Fibroblast of skin of scalp (primary cell): Measurements from ENCODE around the gene LSR.
A peak's percentile ranks its signal among the peaks of the same experiment; 100 is the strongest.

Source experiments
- DNase-seq: peaks from one replicate; pipeline ENCODE4 v3.0.0-alpha.2; 2013

The LSR gene

GRCh38 chr19:35247526-35248309 lies 1.1 kb upstream of the LSR start:
- no peak for DNase-seq

DNA sequence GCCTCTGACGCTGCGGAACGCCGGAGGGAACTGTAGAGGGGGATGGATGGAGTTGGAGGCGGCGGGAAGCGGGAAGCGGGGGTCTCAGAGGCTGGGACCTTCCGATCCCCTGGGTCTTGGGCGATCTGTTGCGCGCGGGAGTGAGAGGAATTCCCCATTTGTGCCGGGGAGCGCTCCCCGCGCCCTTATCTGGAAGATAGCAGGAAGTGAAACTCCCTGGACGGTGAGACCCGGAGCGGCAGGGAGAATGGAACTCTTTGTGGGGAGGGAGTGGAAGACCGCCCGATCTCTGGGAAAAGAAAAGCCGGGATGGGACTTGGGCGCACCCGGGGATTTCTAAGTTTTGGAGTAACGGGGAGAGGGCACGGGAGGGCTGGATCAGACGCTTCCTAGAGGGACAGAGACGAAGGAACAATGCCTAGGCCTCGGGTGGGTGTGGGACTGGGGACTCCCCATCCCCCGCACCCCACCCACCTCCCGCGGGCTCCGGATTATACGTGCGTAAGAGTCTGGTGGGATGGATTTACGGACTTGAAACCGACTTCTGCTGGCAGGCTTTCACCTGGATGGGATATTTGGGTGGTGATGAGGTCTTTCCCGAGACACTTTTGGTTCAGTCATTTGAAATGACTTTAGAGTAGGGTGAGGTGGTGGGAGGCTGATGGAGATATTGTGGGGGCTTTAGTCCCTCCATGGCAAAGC lies 495 bp downstream of the LSR start:
- DNase-seq, result no peak

DNA sequence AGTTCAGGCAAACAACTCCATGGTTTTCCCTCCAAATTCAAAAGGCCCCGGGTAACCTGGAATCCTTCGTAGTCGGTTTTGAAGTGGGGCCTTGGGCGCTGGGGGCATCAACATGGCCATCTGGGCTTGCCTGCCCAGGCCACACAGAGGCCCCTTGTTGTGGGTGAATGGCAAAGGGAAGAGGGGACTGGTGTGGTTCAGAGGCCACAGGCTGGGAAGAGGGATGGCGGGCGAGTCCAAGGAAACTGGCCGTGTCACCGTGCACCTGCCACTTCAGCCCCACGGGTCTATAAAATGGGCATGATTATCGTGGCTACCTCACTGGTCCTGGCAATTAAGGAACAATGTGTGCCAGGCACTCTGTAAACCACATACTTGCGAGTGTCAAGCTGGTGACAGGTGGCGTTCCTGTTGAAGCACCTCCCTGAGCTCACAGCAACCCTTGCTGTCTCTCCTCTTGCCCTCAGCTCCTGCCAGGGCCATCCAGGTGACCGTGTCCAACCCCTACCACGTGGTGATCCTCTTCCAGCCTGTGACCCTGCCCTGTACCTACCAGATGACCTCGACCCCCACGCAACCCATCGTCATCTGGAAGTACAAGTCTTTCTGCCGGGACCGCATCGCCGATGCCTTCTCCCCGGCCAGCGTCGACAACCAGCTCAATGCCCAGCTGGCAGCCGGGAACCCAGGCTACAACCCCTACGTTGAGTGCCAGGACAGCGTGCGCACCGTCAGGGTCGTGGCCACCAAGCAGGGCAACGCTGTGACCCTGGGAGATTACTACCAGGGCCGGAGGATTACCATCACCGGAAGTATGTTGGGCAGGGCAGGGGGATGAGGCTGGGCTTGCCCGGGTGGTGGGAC lies 1.3 kb downstream of the LSR start:
- DNase-seq, result no peak

- DNase-seq, result no peak
Measured at GRCh38 chr19:35251456-35251855, 2.7 kb downstream of the LSR start.

DNA sequence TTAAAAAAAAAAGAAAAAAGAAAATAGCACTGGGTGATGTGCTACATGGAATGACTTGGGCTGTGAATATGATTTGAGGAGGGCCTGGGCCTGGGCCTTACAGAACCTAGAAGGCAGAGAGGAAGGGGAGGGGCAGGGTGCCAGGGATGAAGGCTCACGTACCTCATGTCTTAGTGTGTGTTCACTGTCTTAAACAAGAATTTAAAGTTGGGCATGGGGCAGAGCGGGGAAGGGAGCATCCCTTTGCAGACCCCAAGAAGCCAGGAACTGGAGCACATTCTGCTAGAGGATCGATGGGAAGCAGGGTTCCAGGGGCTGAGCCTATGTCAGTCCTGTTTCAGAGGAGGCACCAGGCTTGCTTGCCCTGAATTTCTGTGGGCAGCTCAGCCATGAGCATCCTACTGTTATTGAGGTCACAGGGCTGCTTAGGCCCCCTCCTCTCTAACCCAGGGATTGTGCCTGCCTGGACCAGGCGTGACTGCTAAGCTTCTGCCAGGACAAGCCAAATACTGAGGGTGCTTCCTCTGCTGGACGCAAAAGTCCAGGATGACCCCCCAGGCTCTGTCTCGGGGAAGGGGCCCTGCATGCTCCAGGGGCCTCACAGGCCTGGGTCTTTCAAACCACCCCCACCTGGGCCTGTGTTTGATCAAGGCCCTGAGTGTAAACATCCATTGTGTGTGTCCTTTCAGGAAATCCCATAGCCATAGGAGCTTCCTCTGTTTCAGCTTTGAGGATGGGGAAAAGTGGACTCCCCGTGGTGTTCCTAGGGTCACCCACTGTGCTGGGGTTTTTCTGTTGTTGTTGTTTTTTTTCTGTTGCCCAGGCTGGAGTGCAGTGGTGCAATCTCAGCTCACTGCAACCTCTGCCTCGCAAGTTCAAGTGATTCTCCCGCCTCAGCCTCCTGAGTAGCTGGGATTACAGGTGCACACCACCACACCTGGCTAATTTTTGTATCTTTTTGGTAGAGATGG lies 4.8 kb downstream of the LSR start:
- DNase-seq, result no peak

DNA sequence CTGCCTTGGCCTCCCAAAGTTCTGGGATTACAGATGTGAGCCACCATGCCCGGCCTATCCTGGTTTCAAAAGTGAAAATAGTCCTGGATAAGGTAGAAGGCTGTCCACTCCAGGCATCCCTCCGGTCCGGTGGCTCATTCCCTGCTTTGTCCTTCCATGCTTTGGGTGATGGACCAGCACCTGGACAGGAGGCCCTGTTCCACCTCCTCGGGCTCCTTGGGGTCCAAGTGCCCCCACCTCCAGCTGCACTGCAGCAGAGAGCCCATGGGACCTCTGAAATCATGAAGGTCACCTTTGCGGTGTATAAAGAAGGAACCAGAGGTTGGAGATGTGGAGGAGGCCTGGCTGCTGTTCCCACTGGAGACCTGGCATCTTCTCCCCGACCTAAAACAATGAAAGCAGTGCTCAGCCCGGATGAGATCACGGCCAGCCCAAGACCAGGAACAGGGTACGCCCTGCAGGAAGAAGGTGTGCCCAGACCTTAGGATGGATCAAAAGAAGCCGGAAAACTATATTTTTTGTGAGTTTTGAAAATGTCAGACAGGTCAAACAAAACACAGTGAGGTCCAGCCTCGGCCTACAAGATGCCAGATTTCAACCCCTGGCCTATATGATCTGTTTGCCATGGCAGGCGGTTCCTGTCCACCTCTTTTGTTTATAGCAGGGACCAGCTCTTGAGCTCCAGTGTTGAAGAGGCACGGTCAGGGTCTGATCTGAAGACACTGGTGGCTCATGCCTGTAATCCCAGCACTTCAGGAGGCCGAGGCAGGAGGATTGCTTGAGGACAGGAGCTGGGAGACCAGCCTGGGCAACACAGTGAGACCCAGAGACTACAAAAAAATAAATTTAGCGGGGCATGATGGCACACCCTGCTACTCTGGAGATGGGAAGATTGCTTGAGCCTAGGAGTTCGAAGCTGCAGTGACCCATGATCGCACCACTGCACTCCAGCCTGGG lies 5.8 kb downstream of the LSR start:
- DNase-seq, result no peak

DNA sequence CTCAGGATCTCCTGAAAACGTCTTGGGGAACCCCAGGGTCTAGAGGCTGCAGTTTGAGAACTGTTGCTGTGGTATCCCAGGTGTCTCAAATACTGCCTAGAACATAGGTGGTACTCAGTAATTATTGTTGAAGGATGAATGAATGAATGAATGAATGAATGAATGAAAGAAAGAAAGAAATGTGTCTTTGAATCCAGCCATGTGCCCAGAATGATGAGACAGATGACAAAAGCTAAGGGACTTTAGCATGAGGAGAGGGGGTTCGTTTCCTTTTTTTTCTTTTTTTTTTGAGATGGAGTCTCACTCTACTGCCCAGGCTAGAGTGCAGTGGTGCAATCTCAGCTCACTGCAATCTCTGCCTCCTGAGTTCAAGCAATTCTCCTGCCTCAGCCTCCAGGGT lies 7.8 kb downstream of the LSR start:
- no peak for DNase-seq

GRCh38 chr19:35257113-35257461 lies 8.3 kb downstream of the LSR start:
- no peak for DNase-seq

DNA sequence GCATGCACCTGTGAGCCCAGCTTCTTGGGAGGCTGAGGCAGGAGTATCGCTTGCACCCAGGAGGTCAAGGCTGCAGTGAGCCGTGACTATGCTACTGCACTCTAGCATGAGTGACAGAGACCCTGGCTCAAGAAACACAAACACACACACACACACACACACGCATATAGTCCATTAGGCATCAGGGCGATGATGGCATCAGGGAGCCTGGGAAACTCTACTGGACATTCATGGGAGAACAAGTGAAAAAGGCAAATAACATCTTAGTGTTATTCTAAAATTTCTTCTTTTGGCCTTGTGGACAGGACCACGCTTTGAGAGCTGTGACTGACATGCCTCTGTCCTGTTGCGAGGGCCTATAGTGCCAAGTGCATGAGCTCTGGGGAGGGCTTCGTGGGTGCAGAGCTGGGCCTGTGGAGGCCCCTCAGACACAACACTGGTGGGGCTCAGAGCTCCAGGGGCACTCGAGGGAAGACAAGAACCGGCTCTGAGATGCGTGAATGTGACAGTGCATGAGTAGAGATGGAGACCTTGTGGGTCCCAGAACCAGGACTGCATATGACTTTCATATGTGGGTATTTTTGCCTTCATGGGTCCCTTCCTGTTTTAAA lies 12.0 kb downstream of the LSR start:
- DNase-seq, result no peak

DNA sequence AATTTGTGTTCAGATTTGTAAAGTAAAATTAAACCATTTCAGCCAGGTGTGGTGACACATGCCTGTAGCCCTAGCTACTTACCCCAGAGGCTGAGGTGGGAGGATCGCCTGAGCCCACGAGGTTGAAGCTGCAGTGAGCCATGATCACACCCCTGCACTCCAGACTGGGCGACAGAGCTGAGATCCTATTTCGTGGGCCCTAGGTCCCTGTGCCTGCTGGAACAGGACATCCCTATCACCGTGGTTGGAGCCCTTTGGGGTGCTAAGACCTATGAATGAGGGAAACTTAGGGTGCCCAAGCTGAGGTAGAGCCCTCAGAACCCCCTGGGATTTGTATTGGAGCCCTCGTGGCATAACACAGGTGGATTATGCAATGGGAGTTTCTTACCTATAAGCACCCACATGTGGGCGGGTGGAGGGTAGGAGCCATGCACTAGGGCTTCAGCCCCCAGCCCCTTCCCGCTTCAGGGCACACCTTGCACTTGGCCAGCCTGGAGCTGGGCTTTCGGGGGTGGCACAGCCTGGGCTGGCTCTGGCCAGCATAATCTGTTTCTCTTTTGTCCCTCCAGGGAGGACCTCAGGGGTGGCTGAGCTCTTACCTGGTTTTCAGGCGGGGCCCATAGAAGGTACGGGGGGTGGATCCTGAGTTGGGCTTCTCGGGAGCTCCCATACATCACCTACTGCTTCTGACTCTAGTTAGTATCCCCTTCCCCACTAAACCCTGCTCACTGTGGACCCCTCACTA lies 12.7 kb downstream of the LSR start:
- DNase-seq, result no peak

GRCh38 chr19:35262101-35262761 lies 13.4 kb downstream of the LSR start:
- no peak for DNase-seq

DNA sequence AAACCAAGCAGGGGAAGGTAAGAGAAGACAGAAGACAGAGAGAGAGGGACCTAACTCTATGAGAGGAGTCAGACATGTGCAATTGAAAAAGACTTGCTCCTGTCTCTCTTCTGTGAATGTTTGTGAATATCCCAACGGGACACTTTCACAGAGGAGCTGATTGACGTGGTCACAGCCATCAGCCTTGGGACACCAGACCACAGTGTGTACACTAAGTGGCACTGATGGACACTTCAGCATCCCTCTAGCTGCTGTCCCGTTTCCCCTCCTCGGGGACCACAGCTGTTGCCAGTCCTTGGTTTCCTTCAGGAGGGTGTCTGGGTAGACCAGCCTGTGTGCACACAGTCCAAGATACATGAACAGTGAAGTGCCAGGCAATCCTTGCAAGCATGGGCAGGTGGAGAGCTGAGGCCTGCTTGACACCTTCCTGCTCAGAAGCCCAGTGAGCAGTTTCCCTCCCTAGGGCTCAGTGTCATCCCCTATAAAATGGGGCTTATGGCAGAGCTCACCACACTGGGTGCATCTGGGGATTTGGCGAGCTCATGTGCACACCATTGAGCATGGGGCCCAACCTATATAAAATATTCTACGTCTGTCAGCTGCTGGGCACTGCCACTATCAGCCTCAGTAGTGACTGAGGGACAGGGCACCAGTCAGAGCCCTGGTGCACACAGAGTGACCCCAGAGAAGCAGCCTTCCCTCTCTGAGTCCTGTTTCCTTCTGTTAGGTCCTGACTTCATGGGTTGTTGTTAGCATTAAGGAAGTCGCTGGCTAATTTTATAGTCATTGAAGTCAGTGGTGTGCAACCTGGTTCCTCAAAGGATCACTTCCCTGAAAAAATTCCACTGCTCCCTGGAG lies 15.7 kb downstream of the LSR start:
- no peak for DNase-seq

DNA sequence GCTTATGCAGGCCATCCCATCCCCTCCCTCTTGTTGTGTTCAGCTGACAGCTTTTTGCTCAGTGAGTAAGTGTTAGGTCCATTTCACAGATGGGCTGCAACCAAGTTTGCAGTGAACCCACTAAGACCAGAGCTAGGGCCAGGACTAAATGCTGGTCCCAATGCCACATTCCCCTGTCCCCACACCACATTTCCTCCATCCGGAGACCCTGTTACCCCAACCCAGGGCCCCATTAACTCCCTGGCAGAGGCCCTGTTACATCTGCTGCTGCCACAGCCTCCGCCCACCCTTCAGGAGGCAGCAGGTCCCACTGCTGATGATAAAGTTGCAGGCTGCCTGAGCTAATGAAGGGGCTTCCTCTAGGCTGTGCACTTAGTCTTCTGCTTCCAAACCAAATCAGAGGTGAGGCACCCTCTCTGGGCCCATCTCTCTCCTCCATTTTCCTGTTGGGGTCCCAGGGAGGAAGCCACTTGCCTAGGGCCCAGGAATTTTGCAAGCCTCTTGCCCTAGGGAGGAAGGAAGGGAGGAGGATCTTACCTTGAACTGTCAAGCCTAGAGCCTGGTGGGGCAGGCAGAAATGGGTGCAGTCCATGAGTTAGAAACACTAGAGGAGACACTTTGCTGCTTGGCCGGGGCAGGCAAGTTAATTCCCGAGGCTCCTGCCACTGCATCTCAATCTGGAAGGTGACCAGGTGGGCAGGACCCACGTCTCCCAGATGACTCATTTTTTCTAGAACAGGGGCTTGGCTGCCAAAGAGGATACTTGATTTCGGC lies 16.5 kb downstream of the LSR start:
- no peak for DNase-seq

GRCh38 chr19:35265900-35266519 lies 17.2 kb downstream of the LSR start:
- DNase-seq, result no peak

DNA sequence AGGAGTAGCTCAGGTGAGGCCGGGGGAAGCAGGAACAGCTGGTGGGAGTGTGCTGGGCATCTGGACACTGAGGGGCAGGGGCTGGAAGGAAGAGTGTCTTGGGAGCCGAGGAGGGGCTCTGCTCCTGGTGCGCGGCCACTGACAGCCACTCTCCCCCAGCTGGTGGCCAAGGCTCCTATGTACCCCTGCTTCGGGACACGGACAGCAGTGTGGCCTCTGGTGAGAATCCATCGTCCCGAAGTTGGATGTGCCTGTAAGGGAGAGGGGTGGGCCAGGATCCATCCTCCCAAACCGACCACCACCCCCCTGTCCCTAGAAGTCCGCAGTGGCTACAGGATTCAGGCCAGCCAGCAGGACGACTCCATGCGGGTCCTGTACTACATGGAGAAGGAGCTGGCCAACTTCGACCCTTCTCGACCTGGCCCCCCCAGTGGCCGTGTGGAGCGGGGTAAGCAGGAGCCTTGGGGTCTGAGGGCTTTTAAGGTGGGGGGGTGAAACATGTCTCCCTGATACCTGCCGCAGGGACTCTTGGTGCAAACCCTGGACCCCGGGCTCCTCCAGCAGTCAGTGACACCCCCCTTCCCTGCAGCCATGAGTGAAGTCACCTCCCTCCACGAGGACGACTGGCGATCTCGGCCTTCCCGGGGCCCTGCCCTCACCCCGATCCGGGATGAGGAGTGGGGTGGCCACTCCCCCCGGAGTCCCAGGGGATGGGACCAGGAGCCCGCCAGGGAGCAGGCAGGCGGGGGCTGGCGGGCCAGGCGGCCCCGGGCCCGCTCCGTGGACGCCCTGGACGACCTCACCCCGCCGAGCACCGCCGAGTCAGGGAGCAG lies 17.9 kb downstream of the LSR start:
- peak; percentile 17 for DNase-seq

DNA sequence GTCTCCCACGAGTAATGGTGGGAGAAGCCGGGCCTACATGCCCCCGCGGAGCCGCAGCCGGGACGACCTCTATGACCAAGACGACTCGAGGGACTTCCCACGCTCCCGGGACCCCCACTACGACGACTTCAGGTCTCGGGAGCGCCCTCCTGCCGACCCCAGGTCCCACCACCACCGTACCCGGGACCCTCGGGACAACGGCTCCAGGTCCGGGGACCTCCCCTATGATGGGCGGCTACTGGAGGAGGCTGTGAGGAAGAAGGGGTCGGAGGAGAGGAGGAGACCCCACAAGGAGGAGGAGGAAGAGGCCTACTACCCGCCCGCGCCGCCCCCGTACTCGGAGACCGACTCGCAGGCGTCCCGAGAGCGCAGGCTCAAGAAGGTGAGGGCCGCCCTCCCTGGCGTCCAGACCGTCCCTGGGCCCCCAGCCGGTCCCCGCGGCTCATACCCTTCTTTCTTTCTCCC lies 18.6 kb downstream of the LSR start:
- DNase-seq, result peak; percentile 24
